H1 (cell line): Measurements from ENCODE around the gene PANX2. TPM values are rescaled to one million over a fixed set of nuclear protein-coding genes. Genes with fewer than 3 reads are reported as not detected.

Experiments used
- CTCF ChIA-PET: fragments of 300-600 bp; sonication (Branson Sonifier 250); formaldehyde crosslinking; loops from one replicate; lab custom pipeline; 2021; ENCODE audit not compliant: partially characterized antibody; lab: Charles Lee
- POLR2A ChIA-PET: fragments of 300-600 bp; sonication (Branson Sonifier 250); formaldehyde crosslinking; loops from one replicate; lab custom pipeline; 2021; ENCODE audit warnings: inconsistent platforms; ENCODE audit not compliant: partially characterized antibody; lab: Charles Lee
- DNase-seq, 2 experiments: peaks; one replicate each; pipeline versions ENCODE4 v3.0.0 to v3.0.0-alpha.2; 2010 to 2022; ENCODE audit warnings: low spot score in 2 of 2, low read depth in 1 of 2, mixed read lengths in 1 of 2
- FAIRE-seq: peaks from 2 replicates; lab custom pipeline; 2011; peaks lifted over from hg19 to GRCh38; lab: Jason Lieb, UNC
- H2AFZ ChIP-seq: 2 replicates; pipeline ENCODE4 v1.8.1; 2012; ENCODE audit warnings: low read length, inconsistent platforms
- H2AK5ac ChIP-seq: 2 replicates; pipeline ENCODE4 v1.6.1; 2013; ENCODE audit warnings: low read depth, low read length
- H2BK120ac ChIP-seq: replicated peaks from 2 replicates; pipeline ENCODE3; 2013; ENCODE audit warnings: low read depth, low read length, inconsistent platforms
- H2BK12ac ChIP-seq: 2 replicates; pipeline ENCODE4 v1.6.1; 2013; ENCODE audit warnings: low read depth, low read length
- H2BK15ac ChIP-seq: 2 replicates; pipeline ENCODE4 v1.6.1; 2013; ENCODE audit warnings: low read length
- H2BK20ac ChIP-seq: 2 replicates; pipeline ENCODE4 v1.6.1; 2013; ENCODE audit warnings: low read length
- H2BK5ac ChIP-seq: 2 replicates; pipeline ENCODE4 v1.6.1; 2013; ENCODE audit warnings: low read depth, low read length
- H3K14ac ChIP-seq: 2 replicates; pipeline ENCODE4 v1.6.1; 2013; ENCODE audit warnings: inconsistent platforms; ENCODE audit not compliant: insufficient read length
- H3K18ac ChIP-seq: 2 replicates; pipeline ENCODE4 v1.6.1; 2013; ENCODE audit warnings: low read length; ENCODE audit errors: extremely low read depth
- H3K23ac ChIP-seq: 2 replicates; pipeline ENCODE4 v1.6.1; 2013; ENCODE audit warnings: inconsistent platforms; ENCODE audit not compliant: insufficient read length
- H3K23me2 ChIP-seq: 2 replicates; pipeline ENCODE4 v1.6.1; 2013; ENCODE audit warnings: low read depth, low read length
- H3K27ac ChIP-seq: 2 replicates; pipeline ENCODE4 v1.6.1; 2011; ENCODE audit warnings: low read depth, low read length, inconsistent platforms
- H3K27me3 ChIP-seq, 4 experiments: replicated peaks in 1 of 4; 1 replicate in 1 of 4; 2 replicates in 3 of 4; pipeline versions ENCODE4 v1.6.1 to v1.8.1; 2011 to 2013; ENCODE audit warnings: low read length in 3 of 4, mild to moderate bottlenecking in 3 of 4, inconsistent platforms in 2 of 4, mixed read lengths in 2 of 4, moderate library complexity in 1 of 4; ENCODE audit not compliant: control insufficient read depth in 3 of 4, insufficient read depth in 3 of 4; ENCODE audit errors: extremely low read depth in 1 of 4
- H3K36me3 ChIP-seq, 4 experiments: 2 replicates each; pipeline versions ENCODE4 v1.6.1 to v1.8.1; 2011 to 2013; ENCODE audit warnings: mild to moderate bottlenecking in 4 of 4, low read length in 3 of 4, moderate library complexity in 2 of 4, control low read depth in 1 of 4, inconsistent platforms in 1 of 4; ENCODE audit not compliant: insufficient read depth in 4 of 4, control insufficient read depth in 2 of 4
- H3K4ac ChIP-seq: replicated peaks from 2 replicates; pipeline ENCODE3; 2013; ENCODE audit warnings: low read length, low read depth, mixed read lengths, inconsistent platforms; ENCODE audit not compliant: insufficient read length
- H3K4me1 ChIP-seq, 4 experiments: replicated peaks in 1 of 4; 1 replicate in 1 of 4; 2 replicates in 3 of 4; pipeline versions ENCODE4 v1.6.1 to v1.8.1; 2011 to 2013; ENCODE audit warnings: low read length in 3 of 4, inconsistent platforms in 2 of 4, mixed read lengths in 1 of 4; ENCODE audit not compliant: insufficient read depth in 4 of 4, control insufficient read depth in 3 of 4
- H3K4me2 ChIP-seq, 2 experiments: 2 replicates each; pipeline versions ENCODE4 v1.6.1 to v1.8.1; 2011 to 2013; ENCODE audit warnings: low read depth in 2 of 2, low read length in 2 of 2, control low read depth in 1 of 2, inconsistent platforms in 1 of 2, mild to moderate bottlenecking in 1 of 2; ENCODE audit not compliant: insufficient read depth in 1 of 2
- H3K4me3 ChIP-seq, 4 experiments: fragments of 200-600, 300-600 bp in 1 of 4; sonication (generic), shearing (Covaris generic), sonication (Bioruptor Twin) in 1 of 4; 2 replicates each; pipeline versions ENCODE4 v1.5.1 to v1.8.1; 2011 to 2016; ENCODE audit warnings: low read length in 4 of 4, low read depth in 3 of 4, control low read depth in 2 of 4, inconsistent platforms in 2 of 4, mild to moderate bottlenecking in 2 of 4, mixed read lengths in 1 of 4, moderate library complexity in 1 of 4; ENCODE audit not compliant: insufficient read depth in 2 of 4; ENCODE audit errors: extremely low read depth in 1 of 4
- H3K56ac ChIP-seq: replicated peaks from 2 replicates; pipeline ENCODE3; 2013; ENCODE audit warnings: low read depth, mild to moderate bottlenecking, mixed read lengths, low read length, inconsistent platforms; ENCODE audit not compliant: insufficient read length
- H3K79me1 ChIP-seq: 2 replicates; pipeline ENCODE4 v1.6.1; 2013; ENCODE audit warnings: low read depth, low read length, control low read depth
- H3K79me2 ChIP-seq, 2 experiments: 2 replicates each; pipeline versions ENCODE4 v1.6.1 to v1.8.1; 2012 to 2013; ENCODE audit warnings: low read length in 2 of 2, mild to moderate bottlenecking in 2 of 2, inconsistent platforms in 1 of 2; ENCODE audit not compliant: insufficient read depth in 2 of 2, control insufficient read depth in 1 of 2
- H3K9ac ChIP-seq, 4 experiments: replicated peaks in 1 of 4; 1 replicate in 1 of 4; 2 replicates in 3 of 4; pipeline versions ENCODE4 v1.6.1 to v1.8.1; 2011 to 2013; ENCODE audit warnings: low read depth in 3 of 4, low read length in 3 of 4, control low read depth in 2 of 4, mild to moderate bottlenecking in 2 of 4, moderate library complexity in 2 of 4, inconsistent platforms in 1 of 4; ENCODE audit errors: extremely low read depth in 1 of 4
- H3K9me3 ChIP-seq, 2 experiments: 2 replicates each; pipeline versions ENCODE4 v1.6.1 to v1.8.1; 2012 to 2013; ENCODE audit warnings: mild to moderate bottlenecking in 2 of 2, moderate library complexity in 2 of 2, control low read depth in 1 of 2, inconsistent platforms in 1 of 2, low read depth in 1 of 2, low read length in 1 of 2, mixed read lengths in 1 of 2; ENCODE audit not compliant: insufficient read depth in 2 of 2
- H4K20me1 ChIP-seq, 2 experiments: replicated peaks in 1 of 2; 2 replicates each; pipeline versions ENCODE3 to v1.8.1; 2011 to 2013; ENCODE audit warnings: inconsistent platforms in 2 of 2, low read length in 2 of 2, mild to moderate bottlenecking in 1 of 2; ENCODE audit not compliant: insufficient read depth in 2 of 2, control insufficient read depth in 1 of 2
- H4K5ac ChIP-seq: 2 replicates; pipeline ENCODE4 v1.6.1; 2013; ENCODE audit warnings: low read length, low read depth, mixed read lengths, inconsistent platforms; ENCODE audit not compliant: insufficient read length
- H4K8ac ChIP-seq: 2 replicates; pipeline ENCODE4 v1.8.0; 2013; ENCODE audit warnings: mild to moderate bottlenecking, moderate library complexity, low read length, inconsistent platforms; ENCODE audit not compliant: insufficient read depth; ENCODE audit errors: extremely low read depth
- H4K91ac ChIP-seq: replicated peaks from 2 replicates; pipeline ENCODE3; 2013; ENCODE audit warnings: low read length, mixed read lengths, inconsistent platforms; ENCODE audit not compliant: insufficient read length
- ASH2L ChIP-seq: fragments of 200-600, 300-600 bp; sonication (generic); IDR thresholded peaks from one replicate; pipeline ENCODE4 v1.7.1; 2017; ENCODE audit warnings: low read length
- ATF3 ChIP-seq: IDR thresholded peaks from 2 replicates; pipeline ENCODE4 v1.6.1; 2011; ENCODE audit warnings: low read depth, mild to moderate bottlenecking, low read length; ENCODE audit not compliant: insufficient read depth
- BRCA1 ChIP-seq: IDR thresholded peaks from 2 replicates; pipeline ENCODE4 v1.6.1; 2012; ENCODE audit warnings: low read depth, low read length, improper control_type of control experiment
- CBX5 ChIP-seq: fragments of 300-800, 300-1000 bp; sonication (generic); IDR thresholded peaks from 2 replicates; pipeline ENCODE4 v1.7.1; 2016; ENCODE audit warnings: antibody characterized with exemption, low read length, low read depth
- HDAC2 ChIP-seq, 2 experiments: fragments of 300-600 bp in 1 of 2; sonication (generic) in 1 of 2; IDR thresholded peaks; 2 replicates each; pipeline ENCODE4 v1.6.1; 2011 to 2012; ENCODE audit warnings: low read depth in 2 of 2, low read length in 2 of 2, mild to moderate bottlenecking in 2 of 2, moderate library complexity in 2 of 2, borderline replicate concordance in 1 of 2, inconsistent platforms in 1 of 2
- HDAC6 ChIP-seq: IDR thresholded peaks from one replicate; pipeline ENCODE4 v1.7.1; 2012; ENCODE audit warnings: low read depth, mild to moderate bottlenecking, inconsistent platforms, low read length, moderate library complexity
- KDM1A ChIP-seq: fragments of 200-600, 300-600 bp; sonication (generic); IDR thresholded peaks from 2 replicates; pipeline ENCODE4 v1.7.1; 2016; ENCODE audit warnings: mild to moderate bottlenecking, low read length, borderline replicate concordance
- POLR2A ChIP-seq, 2 experiments: IDR thresholded peaks; 1 replicate in 1 of 2; 2 replicates in 1 of 2; pipeline ENCODE4 v1.6.1; 2011; ENCODE audit warnings: low read depth in 2 of 2, low read length in 2 of 2, mild to moderate bottlenecking in 2 of 2; ENCODE audit errors: control extremely low read depth in 1 of 2
- SIN3A ChIP-seq, 2 experiments: IDR thresholded peaks in 1 of 2; conservative IDR thresholded peaks in 1 of 2; 2 replicates each; pipeline ENCODE4 v1.6.1; 2011 to 2012; ENCODE audit warnings: low read length in 2 of 2, improper control_type of control experiment in 1 of 2, low read depth in 1 of 2, mild to moderate bottlenecking in 1 of 2
- SP1 ChIP-seq: IDR thresholded peaks from 2 replicates; pipeline ENCODE4 v1.6.1; 2011; ENCODE audit warnings: low read depth, low read length
- SP4 ChIP-seq: IDR thresholded peaks from 2 replicates; pipeline ENCODE4 v1.6.1; 2012; ENCODE audit warnings: low read length, inconsistent platforms
- SRF ChIP-seq: IDR thresholded peaks from 2 replicates; pipeline ENCODE4 v1.6.1; 2011; ENCODE audit warnings: mild to moderate bottlenecking, low read depth, low read length, moderate library complexity
- TCF12 ChIP-seq: IDR thresholded peaks from 2 replicates; pipeline ENCODE4 v1.6.1; 2011; ENCODE audit warnings: low read depth, mild to moderate bottlenecking, low read length
- WGBS, 2 experiments: shearing (Covaris generic) in 1 of 2; methylation state at CpG; one replicate each; pipeline versions ENCODE4 v1.1.6 to v1.1.7; 2013 to 2015; ENCODE audit warnings: low lambda C conversion rate in 2 of 2, mixed read lengths in 2 of 2, inconsistent platforms in 1 of 2, low coverage in 1 of 2, missing lambda C conversion rate in 1 of 2; ENCODE audit not compliant: insufficient replicate concordance in 2 of 2, insufficient coverage in 1 of 2, insufficient read length in 1 of 2; ENCODE audit errors: extremely low coverage in 1 of 2, missing lambda C conversion rate in 1 of 2; 5-methylcytosine and 5-hydroxymethylcytosine counted together
- polyA plus RNA-seq, 7 experiments: library from polyadenylated mRNA; depleted of rRNA in 3 of 7; stranded (reverse) in 5 of 7; unstranded in 2 of 7; fragments of >200 nt in 5 of 7; fragments of 200-250 nt in 2 of 7; gene quantifications; 1 replicate in 5 of 7; 2 replicates in 1 of 7; 4 replicates in 1 of 7; pipeline versions ENCODE4 v1.2.1 to v1.2.3, GENCODE V29; 2011 to 2013; ENCODE audit warnings: missing spikeins in 2 of 7, mixed read lengths in 2 of 7
- total RNA-seq: library from RNA; stranded (reverse); fragmentation: NEBNext Ultra II Directional; extraction: Animal tissue kit (Norgen Biotek cat#: 25700); gene quantifications from 2 replicates; pipeline ENCODE4 v1.2.1, GENCODE V29; 2021

Gene PANX2
- total and polyA plus RNA-seq, 2 of the 8 experiments (the other 6 are each of a cell fraction or from before 2014, with no cell fraction given) = 3.5 to 5.0 TPM

- Histone ChIP-seq H3K14ac (no peak overlapping the region), H3K23me2 (no peaks in the 10 kb centered on the region), H2BK15ac (no peak overlapping the region), H2BK20ac (no peak overlapping the region), H3K4ac (no peak overlapping the region), H2BK12ac (no peak overlapping the region), H4K5ac (no peak overlapping the region), H2AFZ (no peak overlapping the region), H3K27ac (no peak overlapping the region), H3K4me1 (no peaks in the 10 kb centered on the region), H3K23ac (no peak overlapping the region), H2BK5ac (no peak overlapping the region), H4K20me1 (peaks cover 0 to 13% of the 10 kb centered on the region in 2 experiments), H3K4me2 (no peak overlapping the region), H3K36me3 (peaks cover 0 to 13% (median 6%) of the 10 kb centered on the region in 4 experiments; a peak in 6 of 8 replicates), H2AK5ac (no peak overlapping the region), H3K56ac (no peak overlapping the region), H3K9ac (no peak overlapping the region), H3K79me1 (0 out of 2 replicates have a peak, but pooled peaks cover 4% of the 10 kb centered on the region), H3K79me2 (no peaks in the 10 kb centered on the region), H4K91ac (no peak overlapping the region), H3K18ac (no peak overlapping the region), H3K27me3 (no peaks in the 10 kb centered on the region), H4K8ac (no peak overlapping the region)
- DNase-seq = no peak
- ChIA-PET POLR2A (interaction anchor here (0.6 to 1.2 kb wide), 2 partner anchors 8 to 265 kb away, joined by 3 to 4 read pairs; no protein-coding TSS in a partner anchor), CTCF (interaction anchor here (1.2 to 9.2 kb wide), 2 partner anchors 13 to 50 kb away, joined by 3 to 77 read pairs; no protein-coding TSS in a partner anchor)
- WGBS, 2 experiments = 94% methylated on average over 18 of the region's 18 CpGs; no CpG with 5 or more reads in 1 of the 2 experiments
- TF ChIP-seq SP4 (no peak), ASH2L (no peak), SRF (no peak), SP1 (no peak), HDAC6 (no peak), BRCA1 (no peak), KDM1A (no peak), POLR2A (IDR thresholded peaks at IDR 0.05; ENCODE audit: control extremely low read depth in 1 of 2, low read depth in 2 of 2, low read length in 2 of 2) (no peak), ATF3 (no peak), CBX5 (no peak), TCF12 (no peak), HDAC2 (IDR thresholded peaks at IDR 0.05; ENCODE audit: borderline replicate concordance in 1 of 2, low read depth in 2 of 2, low read length in 2 of 2) (no peak), SIN3A (conservative IDR thresholded peaks at IDR 0.05 in 1 of 2, IDR thresholded peaks at IDR 0.05 in 1 of 2; ENCODE audit: low read depth in 1 of 2, low read length in 2 of 2) (no peak)
- TF ChIP-seq, all 59 proteins: peak for 0
- no peaks in the 10 kb centered on the region for H3K9me3 ChIP-seq
- no peak overlapping the region for H3K4me3 ChIP-seq
- no peak for FAIRE-seq
- H2BK120ac ChIP-seq = no peak overlapping the region
Measured at GRCh38 chr22:50226875-50227165, 56.3 kb downstream of the PANX2 start.
